ENCODE measurements around the gene SDCCAG8.
"Not testable (repeated sequence)": the region's sequence is repeated elsewhere in the genome, so short reads cannot be mapped to it uniquely, and the experiment has no call there.

The SDCCAG8 gene

DNA sequence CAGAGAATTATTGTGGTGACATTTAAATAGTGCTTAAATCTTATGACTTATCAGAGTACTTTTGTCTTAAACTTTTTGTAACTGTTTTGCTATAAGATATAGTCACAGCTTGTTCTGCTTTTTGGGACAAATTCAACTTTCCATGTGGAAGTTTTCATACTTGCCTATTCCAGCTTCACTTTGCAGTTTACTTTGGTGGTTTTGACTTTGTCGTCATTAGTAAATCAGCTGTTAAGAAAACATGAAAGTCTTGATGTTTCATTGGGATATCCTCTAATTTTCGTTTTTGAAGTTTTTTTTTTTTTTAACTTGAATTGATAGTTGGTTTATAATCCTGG is 31.3 kb downstream of the SDCCAG8 start:
- DNase-seq = no peak

DNA sequence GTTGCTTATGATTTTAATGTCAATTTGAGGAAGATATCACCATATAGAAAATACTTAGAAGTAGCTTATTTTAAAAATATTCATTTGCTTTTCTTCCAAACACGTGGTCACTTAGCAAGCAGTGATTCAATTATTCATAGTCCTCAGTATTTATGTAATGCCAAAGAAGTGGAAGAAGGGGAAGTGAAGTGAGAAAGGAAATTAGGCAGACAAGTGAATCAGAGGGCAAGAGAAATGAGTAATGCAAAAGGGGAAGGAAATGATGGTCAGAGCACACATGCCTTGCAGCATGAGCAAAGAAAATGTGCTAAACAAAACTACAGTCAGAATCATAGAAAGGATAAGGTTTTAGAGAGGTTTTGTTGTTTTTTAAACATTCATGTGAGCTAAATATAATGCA is 31.8 kb downstream of the SDCCAG8 start:
- peak; percentile 76 for DNase-seq

DNA sequence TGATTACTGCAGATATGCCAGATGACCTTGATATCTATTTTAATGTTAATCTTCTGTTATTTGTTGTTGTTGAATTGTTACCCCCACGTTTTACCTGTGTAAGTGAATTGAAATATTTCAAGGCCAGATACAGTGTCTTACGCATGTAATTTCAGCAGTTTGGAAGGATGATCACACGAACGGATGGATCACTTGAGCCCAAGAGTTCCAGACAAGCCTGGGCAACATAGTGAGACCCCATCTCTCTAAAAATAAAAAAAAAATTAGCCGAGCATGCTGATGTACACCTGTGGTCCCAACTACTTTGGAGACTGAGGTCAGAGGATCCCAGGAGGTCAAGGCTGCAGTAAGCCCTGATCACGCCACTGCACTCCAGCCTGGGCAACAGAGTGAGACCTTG is 32.2 kb downstream of the SDCCAG8 start:
- no peak for DNase-seq

DNA sequence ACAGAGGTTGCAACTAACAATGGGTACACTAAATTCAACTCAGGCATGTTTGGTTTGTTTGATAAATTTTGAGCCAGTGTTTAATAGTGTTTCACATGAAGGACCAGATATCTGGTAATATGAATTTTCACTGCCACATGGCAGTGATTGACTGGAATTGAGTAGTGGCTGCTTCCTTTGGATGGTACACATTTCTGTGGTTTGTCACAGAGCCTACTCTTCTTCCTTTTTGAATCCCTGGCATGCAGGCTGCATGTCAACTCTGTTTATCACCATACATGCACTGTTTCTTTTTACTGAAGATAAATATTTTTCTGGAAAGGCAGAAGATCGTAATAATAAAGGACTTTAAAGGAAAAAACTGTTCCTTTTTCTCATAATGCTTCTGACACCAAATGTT is 35.5 kb downstream of the SDCCAG8 start:
- no peak for DNase-seq

DNA sequence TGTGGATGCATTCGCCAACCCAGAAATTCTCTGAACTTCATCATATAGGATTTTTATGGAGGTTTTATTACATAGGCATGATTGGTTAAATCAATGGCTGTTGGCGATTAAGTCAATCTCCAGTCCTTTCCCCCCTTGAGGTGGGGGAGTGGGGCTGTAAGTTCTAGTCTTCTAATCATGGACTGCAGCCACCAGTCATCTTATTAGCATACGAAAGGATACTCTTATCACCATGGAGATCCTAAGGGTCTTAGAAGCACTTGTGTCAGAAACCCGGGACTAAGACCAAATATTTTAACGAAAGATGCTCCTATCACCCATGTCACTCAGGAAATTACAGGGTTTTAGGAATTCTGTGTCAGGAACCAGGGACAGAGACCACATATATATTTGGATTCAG is 36.3 kb downstream of the SDCCAG8 start:
- no peak for DNase-seq

DNA sequence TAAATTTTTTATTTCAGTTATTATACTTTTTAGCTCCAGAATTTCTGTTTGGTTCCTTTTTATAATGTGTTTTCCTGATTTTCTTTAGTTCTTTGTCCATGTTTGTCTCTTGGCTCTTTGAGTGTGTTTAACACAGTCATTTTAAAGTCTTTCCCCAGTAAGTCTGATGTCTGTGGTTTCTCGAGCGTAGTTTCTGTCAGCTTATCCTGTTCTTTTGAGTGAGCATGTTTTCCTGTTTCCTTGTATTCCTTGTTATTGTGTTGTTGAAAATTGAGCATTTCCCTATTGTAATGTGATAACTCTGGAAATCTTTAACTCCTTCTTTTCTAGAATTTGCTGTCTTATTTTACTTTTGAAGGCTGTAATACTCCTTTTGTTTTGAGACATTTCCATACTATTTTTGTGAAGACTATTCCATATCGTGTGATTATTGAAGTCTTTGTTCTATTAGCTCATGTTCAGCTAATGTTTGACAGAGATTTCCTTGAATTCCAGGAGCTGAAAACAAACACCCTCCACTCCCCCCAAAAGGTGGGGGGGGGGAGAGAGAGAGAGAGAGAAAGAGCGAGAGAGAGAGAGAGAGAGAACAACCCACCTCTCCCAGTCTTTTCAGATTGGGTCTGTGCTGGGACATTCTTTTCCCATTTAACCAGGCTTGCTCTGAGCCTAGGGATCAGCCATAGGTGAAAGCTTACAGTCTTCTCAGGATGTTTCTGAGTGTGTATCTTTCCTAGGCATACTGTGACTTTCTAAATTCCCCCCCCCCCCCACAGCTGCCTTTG is 38.3 kb downstream of the SDCCAG8 start:
- DNase-seq = no peak

DNA sequence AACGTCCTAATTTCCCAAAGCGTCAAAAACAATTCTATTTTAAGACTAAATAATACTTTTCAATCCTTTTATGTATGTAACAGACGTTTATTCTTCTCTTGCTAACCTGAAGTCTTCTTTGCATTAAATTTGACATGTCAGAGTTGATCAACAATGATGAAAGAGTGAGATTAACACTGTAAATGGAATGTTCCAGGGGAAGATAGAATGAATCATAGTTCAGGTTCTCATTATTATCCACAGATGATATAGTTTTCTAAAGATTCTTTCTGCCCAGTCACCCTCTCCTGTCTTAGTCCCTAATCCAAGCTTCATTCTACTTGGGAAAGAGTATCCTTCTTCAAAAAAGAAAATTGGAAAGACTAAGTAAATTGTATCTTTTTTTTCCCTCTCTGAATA is 38.9 kb downstream of the SDCCAG8 start:
- no peak for DNase-seq

DNA sequence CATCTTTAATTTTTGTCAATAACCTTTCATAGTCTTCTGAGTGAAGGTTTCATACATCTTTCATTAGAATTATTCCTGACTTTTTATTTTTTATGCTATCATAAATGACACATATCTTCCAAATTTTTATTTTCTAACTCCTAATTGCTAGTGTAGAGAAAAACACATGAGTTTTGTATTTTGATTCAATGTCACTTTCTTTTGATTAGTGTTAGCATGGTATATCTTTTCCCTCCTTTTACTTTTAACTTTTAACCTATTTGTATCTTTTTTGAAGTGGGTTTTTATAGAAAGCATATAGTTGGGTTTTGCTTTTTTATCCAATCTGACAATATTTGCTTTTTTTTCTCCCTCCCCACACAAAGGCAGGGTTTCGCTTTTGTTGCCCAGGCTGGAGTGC is 43.2 kb downstream of the SDCCAG8 start:
- DNase-seq = no peak

DNA sequence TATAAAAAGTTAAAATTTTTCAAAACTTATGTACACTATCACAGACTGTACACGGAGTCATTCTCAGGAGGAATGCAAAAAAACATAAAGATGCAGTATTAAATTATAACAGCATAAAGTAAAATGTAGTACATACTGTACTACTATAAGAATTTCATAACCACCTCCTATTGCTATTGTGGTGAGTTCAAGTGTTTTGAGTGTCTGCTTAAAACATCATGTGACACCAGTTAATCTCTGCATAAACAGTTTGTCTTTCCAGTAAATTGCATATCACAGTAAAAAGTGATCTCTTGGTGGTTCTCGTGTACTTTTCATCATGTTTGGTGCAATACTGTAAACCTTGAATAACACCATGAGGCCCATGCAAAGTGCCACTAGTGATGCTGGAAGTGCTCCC is 45.2 kb downstream of the SDCCAG8 start:
- no peak for DNase-seq

DNA sequence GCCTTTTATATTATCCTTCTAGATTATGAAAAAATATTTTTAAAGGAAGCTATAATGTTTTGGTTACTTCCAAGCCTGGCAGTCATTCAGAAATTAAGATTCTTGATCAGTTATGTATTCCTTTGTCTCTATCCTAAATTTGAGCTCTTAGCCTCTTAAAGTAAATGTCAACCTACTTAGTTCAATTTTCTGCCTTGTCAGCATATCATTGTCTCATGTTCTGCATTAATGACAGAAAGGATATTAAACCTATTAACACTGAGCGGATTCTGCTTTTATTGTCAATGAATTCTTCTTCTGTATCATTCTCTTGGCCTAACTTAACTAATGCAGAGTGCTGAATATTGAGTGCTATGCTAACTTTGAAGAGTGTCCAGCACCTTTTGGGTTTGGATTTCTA is 56.0 kb downstream of the SDCCAG8 start:
- no peak for DNase-seq

DNA sequence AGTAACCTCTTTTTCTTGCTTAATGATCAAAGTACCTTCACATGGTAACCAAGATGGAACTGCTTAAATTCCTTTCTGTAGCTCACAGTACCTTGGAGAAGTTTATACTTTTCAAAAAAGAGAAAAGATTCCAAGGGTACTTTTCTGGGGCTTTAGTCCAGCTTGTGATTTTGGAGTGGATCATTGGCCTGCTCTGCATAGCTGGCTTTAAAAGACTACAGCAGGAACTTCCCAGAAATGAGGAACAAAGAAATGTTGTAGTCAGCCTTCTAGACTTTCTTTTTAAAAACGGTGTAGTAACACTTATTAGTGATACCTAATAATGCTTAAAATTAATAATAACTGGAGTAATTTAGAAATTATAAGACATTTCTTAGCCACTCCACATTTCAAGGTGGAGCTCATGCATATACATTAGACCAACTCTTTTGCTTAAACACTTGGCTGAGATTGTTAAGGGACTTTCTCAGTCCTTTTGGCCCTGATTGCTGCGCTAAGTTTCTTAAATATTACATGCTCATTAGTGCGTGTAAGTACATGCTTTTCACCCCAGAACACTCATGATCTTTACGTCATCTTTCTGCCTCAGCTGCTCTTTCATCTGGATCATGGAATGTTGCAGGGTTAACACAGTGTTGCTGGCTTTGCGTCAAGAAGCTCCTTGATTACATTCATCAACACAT is 57.3 kb downstream of the SDCCAG8 start:
- DNase-seq = no peak

DNA sequence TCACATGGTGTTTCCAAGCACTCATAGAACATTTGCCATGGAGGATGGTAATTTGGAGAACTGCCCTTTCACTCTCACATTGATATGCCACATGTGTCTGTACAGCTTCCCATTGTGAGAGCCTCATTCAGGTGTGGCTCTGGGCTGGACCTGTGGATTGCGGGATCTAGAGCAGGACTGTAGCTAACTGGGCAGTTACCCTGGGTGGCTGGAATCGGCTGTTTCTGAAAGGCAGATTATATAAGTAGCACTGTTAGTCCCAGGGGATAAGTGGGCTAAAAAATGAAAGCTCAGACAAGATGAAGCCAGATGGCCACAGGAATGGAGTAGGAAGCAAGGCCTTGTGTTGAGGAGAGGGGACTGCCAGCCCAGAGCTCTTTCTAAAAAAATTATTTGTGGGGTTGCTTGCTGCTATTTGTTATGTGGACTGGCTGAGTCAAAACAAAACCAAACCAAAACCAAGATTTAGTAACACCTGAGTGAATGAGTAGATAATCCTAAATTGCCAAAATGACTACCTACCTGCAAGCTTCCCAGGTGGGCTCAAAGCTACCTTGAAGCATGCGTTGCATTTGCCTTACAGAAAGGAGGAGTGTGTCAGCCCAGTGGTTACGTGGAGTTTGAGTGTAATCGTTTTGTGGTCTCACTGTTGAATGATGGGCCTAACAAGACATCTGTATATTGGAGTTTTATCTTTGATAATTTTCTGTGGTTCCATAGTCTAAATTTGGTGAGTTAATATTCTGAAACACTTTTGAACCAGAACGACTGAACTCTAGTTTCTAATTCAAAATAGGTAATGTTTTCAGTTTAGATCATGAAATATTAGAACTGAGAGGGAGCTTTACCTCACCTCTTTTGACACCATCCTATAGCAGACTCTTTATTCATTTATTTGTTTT is 58.0 kb downstream of the SDCCAG8 start:
- DNase-seq = peak; percentile 39

DNA sequence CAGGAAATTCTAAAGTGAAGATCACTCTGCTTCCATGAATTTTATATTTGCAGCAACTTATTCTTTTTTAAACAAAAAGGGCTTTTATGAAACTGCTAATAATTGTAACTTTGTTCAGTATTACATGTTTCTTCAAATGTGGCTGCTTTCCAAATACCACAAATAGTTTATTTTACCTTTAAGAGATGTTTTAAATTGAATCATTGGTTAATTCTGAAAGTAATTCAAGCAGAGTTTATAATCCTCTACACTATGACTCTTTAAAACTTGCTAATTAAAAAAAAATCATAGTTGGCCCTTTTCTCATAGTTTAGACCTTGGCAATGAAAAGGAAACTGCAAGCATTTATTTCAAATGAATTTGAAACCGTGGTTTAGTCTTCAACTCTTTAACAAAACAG is 59.6 kb downstream of the SDCCAG8 start:
- no peak for DNase-seq

DNA sequence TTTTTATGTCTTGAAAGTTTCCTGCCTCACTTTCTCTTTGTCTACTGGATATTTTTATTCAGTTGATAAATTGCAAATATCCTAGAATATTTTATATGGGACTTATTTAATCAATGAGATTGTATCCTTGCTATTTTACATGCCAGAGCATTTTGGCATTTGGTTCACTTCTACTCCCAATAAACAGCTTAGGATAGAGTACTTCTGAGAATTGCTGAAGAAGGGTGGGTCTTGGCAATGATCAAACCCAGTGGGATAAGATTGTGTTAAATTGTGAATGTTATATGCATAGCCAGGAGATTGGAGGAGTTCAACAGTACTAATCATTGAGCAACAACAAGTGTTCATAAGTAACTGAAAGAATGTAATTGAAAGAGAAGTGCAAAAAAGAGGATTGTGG is 60.1 kb downstream of the SDCCAG8 start:
- no peak for DNase-seq

DNA sequence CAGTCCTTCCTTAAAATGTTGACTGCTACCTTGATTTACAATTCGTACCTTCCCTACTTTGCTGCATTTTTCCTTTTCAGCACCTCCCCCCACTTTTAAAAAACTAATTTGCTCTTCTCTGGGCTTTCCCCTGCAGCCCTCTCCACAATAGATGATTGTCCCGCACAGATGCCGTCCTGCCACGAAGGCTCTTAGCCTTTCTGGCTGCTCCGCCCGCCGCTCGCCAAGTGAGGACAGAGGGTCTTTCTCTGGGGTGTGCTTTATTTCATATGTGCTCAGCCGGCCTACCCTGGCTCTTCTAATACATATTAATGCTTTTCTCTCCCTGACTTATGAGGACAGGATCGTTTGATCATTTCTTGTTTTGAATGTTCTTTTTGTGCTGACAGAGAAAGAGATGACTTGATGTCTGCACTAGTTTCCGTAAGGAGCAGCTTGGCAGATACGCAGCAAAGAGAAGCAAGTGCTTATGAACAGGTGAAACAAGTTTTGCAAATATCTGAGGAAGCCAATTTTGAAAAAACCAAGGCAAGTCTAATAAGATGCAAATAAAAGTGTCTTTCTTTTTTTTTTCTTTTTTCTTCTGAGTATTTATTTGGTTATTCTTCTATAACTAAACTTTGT is 60.6 kb downstream of the SDCCAG8 start:
- DNase-seq = peak; percentile 8

DNA sequence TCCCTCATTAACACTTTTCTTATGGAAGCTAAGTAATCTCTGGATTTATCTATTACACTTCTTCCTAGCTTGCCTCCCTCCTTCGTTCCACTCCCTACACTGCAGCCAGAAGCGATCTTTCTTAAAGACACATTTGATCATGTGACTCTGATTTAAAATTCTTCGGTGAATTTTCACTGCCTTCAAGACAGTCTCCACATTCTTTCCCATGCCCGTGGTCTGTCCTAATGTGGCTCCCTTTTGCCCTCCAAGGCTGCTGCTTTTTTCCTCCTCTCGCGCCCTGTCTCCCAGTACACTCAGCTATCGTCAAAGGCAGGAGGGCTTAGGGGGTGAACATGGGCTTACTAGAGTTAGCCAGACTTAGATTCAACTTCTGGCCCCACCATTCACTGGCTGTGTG is 64.4 kb downstream of the SDCCAG8 start:
- DNase-seq = no peak

DNA sequence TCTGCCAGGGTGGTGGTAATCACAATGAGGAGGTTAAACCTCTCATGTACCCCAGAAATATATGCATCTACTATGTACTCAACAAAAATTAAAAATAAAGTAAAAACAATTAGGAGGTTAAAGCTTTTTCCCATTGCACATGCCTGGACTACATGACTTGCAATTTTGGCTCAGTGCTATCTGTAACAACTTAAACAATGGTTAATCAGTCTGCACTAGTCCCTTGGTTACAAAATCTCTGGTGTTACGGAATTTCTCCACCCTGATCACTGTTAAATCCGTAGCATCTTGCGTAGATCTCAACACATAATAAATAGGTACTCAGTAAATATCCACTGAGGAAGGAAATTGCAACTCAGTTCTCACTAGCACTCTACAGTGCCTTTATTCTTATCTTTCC is 66.5 kb downstream of the SDCCAG8 start:
- no peak for DNase-seq

DNA sequence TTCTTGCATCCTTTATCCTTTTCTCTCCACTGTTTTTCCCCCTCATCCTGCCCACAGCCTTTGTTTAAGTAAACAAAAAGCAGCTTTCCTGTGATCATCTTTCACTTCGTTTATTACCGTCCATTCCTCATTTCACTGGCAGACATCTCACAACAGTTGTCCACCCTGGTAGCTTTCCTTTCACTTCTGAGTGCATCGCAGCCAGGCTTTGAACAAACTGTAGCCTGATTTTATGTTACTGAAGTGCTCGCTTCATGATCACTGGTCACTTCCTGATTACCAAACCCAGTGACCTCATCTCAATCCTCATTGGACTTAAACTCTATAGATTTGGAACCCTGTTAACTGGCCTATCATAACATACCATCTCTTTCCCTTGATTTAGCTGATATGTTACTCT is 67.7 kb downstream of the SDCCAG8 start:
- no peak for DNase-seq

DNA sequence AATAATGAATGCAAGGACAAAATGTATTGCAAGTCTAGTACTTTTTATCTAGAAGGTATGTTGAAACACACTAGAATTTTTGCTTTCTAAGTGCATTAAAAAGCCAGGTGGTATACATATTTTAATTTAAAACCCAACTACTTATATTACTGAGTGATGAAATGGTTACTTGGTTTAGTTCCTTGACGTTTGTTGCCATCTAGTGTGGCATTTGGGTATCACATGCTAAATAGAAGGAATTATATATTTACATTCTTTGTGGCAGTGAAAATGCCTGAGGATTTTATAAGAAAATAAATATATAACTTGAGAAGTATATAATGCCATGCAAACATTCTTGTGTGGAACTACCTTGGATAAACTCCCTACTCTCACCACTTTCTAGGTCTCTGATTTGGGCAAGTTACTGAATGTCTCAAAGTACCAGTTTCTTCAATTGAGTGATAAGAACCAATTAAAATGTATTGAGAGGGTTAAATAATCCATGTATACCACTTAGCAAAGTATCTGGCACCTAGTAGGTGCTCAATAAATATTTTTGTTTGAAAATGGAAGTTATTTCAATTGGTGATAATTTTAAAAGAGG is 69.6 kb downstream of the SDCCAG8 start:
- DNase-seq = peak; percentile 53

DNA sequence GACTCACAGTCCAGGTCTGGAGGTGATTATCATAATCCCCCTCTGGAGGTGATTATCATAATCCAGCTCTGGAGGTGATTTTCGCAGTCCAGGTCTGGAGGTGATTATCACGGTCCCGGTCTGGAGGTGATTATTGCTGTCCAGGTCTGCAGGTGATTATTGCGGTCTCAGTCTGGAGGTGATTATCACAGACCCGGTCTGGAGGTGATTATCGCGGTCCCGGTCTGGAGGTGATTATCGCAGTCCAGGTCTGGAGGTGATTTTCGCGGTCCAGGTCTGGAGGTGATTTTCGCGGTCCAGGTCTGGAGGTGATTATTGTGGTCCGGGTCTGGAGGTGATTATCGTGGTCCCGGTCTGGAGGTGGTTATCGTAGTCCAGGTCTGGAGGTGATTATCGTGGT is 76.6 kb downstream of the SDCCAG8 start:
- no peak for DNase-seq

DNA sequence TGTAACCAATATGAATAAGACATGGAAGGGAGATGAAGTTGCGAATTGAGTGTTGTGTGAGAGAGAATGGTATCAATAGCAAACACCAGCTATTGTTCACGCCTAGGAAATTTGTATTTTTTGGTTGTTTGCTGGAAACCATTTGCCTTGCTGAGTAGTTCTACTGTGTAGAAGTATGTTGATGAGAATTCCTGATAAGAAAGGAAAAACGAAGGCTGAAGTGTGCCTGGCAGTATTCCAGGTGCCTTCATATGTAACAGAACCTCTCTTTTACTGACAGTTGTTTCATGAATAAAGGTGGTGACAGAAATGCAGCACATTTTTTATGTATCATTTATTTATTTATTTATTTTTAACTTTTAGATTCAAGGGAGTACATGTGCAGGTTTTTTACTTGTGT is 79.5 kb downstream of the SDCCAG8 start:
- no peak for DNase-seq

DNA sequence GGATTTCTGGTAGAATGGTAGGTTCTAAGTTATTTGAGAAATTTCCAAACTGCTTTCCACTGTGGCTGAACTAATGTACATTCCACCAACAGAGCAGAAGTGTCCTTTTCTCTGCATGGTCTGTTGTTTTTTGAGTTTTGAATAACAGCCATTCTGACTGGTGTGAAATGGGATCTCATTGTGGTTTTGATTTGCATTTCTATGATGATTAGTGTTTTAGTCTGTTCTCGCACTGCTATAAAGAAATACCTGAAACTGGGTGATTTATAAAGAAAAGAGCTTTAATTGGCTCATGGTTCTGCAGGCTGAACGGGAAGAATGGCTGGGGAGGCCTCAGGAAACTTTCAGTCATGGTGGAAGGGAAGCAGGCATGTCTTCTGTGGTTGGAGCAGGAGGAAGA is 80.3 kb downstream of the SDCCAG8 start:
- no peak for DNase-seq

DNA sequence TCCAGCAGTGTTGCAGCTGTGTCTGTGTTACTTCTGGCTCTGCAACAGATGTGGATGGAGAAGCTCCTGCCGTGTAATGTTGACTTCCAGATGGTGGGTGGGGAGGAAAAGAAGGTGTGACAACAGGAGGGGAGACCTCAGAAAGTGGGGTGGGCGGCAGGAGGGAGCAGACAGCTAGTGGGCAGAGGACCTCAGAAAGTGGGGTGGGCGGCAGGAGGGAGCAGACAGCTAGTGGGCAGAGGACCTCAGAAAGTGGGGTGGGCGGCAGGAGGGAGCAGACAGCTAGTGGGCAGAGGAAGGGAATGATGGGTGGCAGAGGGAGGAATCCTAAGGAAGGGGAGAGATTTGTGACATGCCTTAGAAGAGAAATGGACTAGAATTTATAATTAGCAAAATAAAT is 83.0 kb downstream of the SDCCAG8 start:
- DNase-seq = not testable (repeated sequence)
